Activated T-helper 1 cell treated with anti-CD3 and anti-CD28 coated beads, Interleukin-2, amount 50 U/mL, for 16 hours (primary cell): ENCODE data around the gene CCDC148.

Experiments
- DNase-seq, 2 donors: peaks; one replicate each; pipeline ENCODE4 v3.0.0-alpha.2; 2020; ENCODE audit warnings: low read depth in 1 of 2, low spot score in 1 of 2

CCDC148 gene

GRCh38 chr2:158456309-158457066 lies at the start of gene CCDC148, which contains the start of gene PKP4:
CCDC148 (minus strand) TSS chr2:158456753; CDS start chr2:158456439, 314 bp downstream.
PKP4 (plus strand) TSS chr2:158456952; CDS start chr2:158533185, 76,233 bp downstream.
- peak; percentile 70 to 82 for DNase-seq

- no peak for DNase-seq
These were observed 48.9 kb upstream of the CCDC148 start for GRCh38 chr2:158505448-158505934.

- no peak for DNase-seq
These were observed 47.5 kb upstream of the CCDC148 start for GRCh38 chr2:158504088-158504487.

GRCh38 chr2:158502974-158503373 lies 46.4 kb upstream of the CCDC148 start:
- no peak for DNase-seq

GRCh38 chr2:158501301-158501700 lies 44.7 kb upstream of the CCDC148 start:
- no peak for DNase-seq

GRCh38 chr2:158500333-158500732 lies 43.8 kb upstream of the CCDC148 start:
- no peak for DNase-seq

GRCh38 chr2:158499383-158499782 lies 42.8 kb upstream of the CCDC148 start:
- no peak for DNase-seq

GRCh38 chr2:158498749-158499136 lies 42.2 kb upstream of the CCDC148 start:
- DNase-seq, result no peak

- DNase-seq, result no peak
These were observed 41.6 kb upstream of the CCDC148 start for GRCh38 chr2:158498043-158498748.

GRCh38 chr2:158497486-158497885 lies 40.9 kb upstream of the CCDC148 start:
- DNase-seq, result no peak

GRCh38 chr2:158496986-158497385 lies 40.4 kb upstream of the CCDC148 start:
- no peak for DNase-seq

GRCh38 chr2:158495175-158495574 lies 38.6 kb upstream of the CCDC148 start:
- DNase-seq, result no peak

GRCh38 chr2:158493458-158493857 lies 36.9 kb upstream of the CCDC148 start:
- no peak for DNase-seq

GRCh38 chr2:158491072-158491471 lies 34.5 kb upstream of the CCDC148 start:
- DNase-seq, result no peak

GRCh38 chr2:158489366-158490112 lies 33.0 kb upstream of the CCDC148 start:
- no peak for DNase-seq

- DNase-seq, result no peak
These were observed 32.1 kb upstream of the CCDC148 start for GRCh38 chr2:158488442-158489216.

- DNase-seq, result no peak
These were observed 30.9 kb upstream of the CCDC148 start for GRCh38 chr2:158487419-158487818.

- no peak for DNase-seq
These were observed 30.4 kb upstream of the CCDC148 start for GRCh38 chr2:158486970-158487325.

- no peak for DNase-seq
These were observed 29.8 kb upstream of the CCDC148 start for GRCh38 chr2:158486150-158486969.
